Measurements from ENCODE around the gene B2M. TPM values are rescaled to one million over a fixed set of nuclear protein-coding genes. Genes with fewer than 3 reads are reported as not detected.

Gene B2M
- total RNA-seq, 1 donor from 2014 or later = 1,826 TPM

Other genes with a start within 250 kb of the B2M start
- 31.8 TPM for gene EIF3J, start 174.4 kb upstream of the B2M start, total RNA-seq (ENCODE audit: insufficient read depth, low replicate concordance)
- gene SPG11, start 47.9 kb upstream of the B2M start, total RNA-seq (ENCODE audit: insufficient read depth, low replicate concordance) = 93.4 TPM
- 0.72 TPM for gene PATL2, start 194 bp upstream of the B2M start, total RNA-seq (ENCODE audit: insufficient read depth, low replicate concordance)
- 19.0 TPM for gene TRIM69, start 25.0 kb downstream of the B2M start, total RNA-seq (ENCODE audit: insufficient read depth, low replicate concordance)
- 2.6 TPM for gene TERB2, start 245.2 kb downstream of the B2M start, total RNA-seq (ENCODE audit: insufficient read depth, low replicate concordance)

All from umbilical cord (tissue), 1 donor.